Fibroblast of villous mesenchyme (primary cell): Measurements from ENCODE around the gene TNFRSF1B. TPM values are rescaled to one million over a fixed set of nuclear protein-coding genes. Genes with fewer than 3 reads are reported as not detected.

Experiments
- DNase-seq: peaks from one replicate; pipeline ENCODE4 v3.0.0-alpha.2; 2010; ENCODE audit warnings: low read depth
- H3K4me3 ChIP-seq: 2 replicates; pipeline ENCODE4 v1.5.1; 2011; ENCODE audit warnings: low read depth, mild to moderate bottlenecking, low read length
- CTCF ChIP-seq: IDR thresholded peaks from 2 replicates; pipeline ENCODE4 v1.5.1; 2012; ENCODE audit warnings: low read depth, mild to moderate bottlenecking, low read length; ENCODE audit not compliant: insufficient read depth
- total RNA-seq: library from RNA; depleted of rRNA; stranded (reverse); fragments of >200 nt; gene quantifications from 2 replicates; pipeline ENCODE4 v1.2.3, GENCODE V29; 2012

The TNFRSF1B gene
- total RNA-seq, 1 donor, result 25.9 TPM

GRCh38 chr1:12146343-12147112 is 20.3 kb upstream of the TNFRSF1B start:
- no peak for DNase-seq
- TF ChIP-seq CTCF, result no peak
- H3K4me3 ChIP-seq, result no peak overlapping the region

- no peak for DNase-seq
- no peak overlapping the region for H3K4me3 ChIP-seq
- TF ChIP-seq CTCF, result no peak
Measured at GRCh38 chr1:12147201-12147701, 19.5 kb upstream of the TNFRSF1B start.

- peak; percentile 59 for DNase-seq
- TF ChIP-seq CTCF, result no peak
- no peak overlapping the region for H3K4me3 ChIP-seq
Measured at GRCh38 chr1:12148160-12148957, 18.4 kb upstream of the TNFRSF1B start.

GRCh38 chr1:12148958-12149790 is 17.6 kb upstream of the TNFRSF1B start:
- H3K4me3 ChIP-seq, result no peak overlapping the region
- peak; percentile 57 for DNase-seq
- TF ChIP-seq CTCF, result no peak

- TF ChIP-seq CTCF, result no peak
- no peak for DNase-seq
Measured at GRCh38 chr1:12149791-12150175, 17.0 kb upstream of the TNFRSF1B start.

GRCh38 chr1:12150456-12151200 is 16.2 kb upstream of the TNFRSF1B start:
- no peak for DNase-seq
- H3K4me3 ChIP-seq, result no peak overlapping the region
- TF ChIP-seq CTCF, result no peak

More at GRCh38 chr1:12149791-12150175, 17.0 kb upstream of the TNFRSF1B start:
- no peak overlapping the region for H3K4me3 ChIP-seq
